HEK293 (cell line): ENCODE measurements around the gene FRS2.

ENCODE experiments used
- CTCF ChIA-PET: fragments of 350-600 bp; formaldehyde crosslinking; extraction: SDS; loops from one replicate; lab custom pipeline; 2021; ENCODE audit warnings: antibody characterized with exemption; lab: Yijun Ruan, JAX
- POLR2A ChIA-PET: fragments of 300-600 bp; formaldehyde crosslinking; extraction: SDS; loops from one replicate; lab custom pipeline; 2020; ENCODE audit warnings: antibody characterized with exemption, inconsistent platforms; lab: Yijun Ruan, JAX
- H3K27ac ChIP-seq: fragments of 200-500 bp; sonication (Bioruptor generic); 2 replicates; pipeline ENCODE4 v1.5.1; 2014; ENCODE audit warnings: low read depth, low read length, control low read depth, inconsistent platforms; ENCODE audit errors: extremely low read depth
- H3K36me3 ChIP-seq, 2 experiments: fragments of 200-500 bp in 1 of 2; sonication (Bioruptor generic) in 1 of 2; 1 replicate in 1 of 2; 2 replicates in 1 of 2; pipeline ENCODE4 v1.5.1; 2014 to 2017; ENCODE audit warnings: inconsistent platforms in 2 of 2, low read length in 2 of 2; ENCODE audit not compliant: control insufficient read depth in 2 of 2, insufficient read depth in 1 of 2
- H3K4me1 ChIP-seq: fragments of 200-500 bp; sonication (Bioruptor generic); 2 replicates; pipeline ENCODE4 v1.5.1; 2014; ENCODE audit warnings: mild to moderate bottlenecking, low read length, inconsistent platforms; ENCODE audit not compliant: control insufficient read depth, insufficient read depth
- H3K4me3 ChIP-seq: 2 replicates; pipeline ENCODE4 v1.5.1; 2011; ENCODE audit warnings: low read depth, mild to moderate bottlenecking, control low read depth, low read length, moderate library complexity
- H3K9me3 ChIP-seq: fragments of 200-500 bp; sonication (Bioruptor generic); 2 replicates; pipeline ENCODE4 v1.5.1; 2014; ENCODE audit warnings: low read depth, low read length, inconsistent platforms; ENCODE audit not compliant: control insufficient read depth, insufficient read depth
- FEZF1 ChIP-seq: fragments of 450-650 bp; formaldehyde crosslinking; IDR thresholded peaks from 2 replicates; pipeline ENCODE4 v1.5.1; 2016; ENCODE audit warnings: missing biosample characterization, missing genetic modification characterization
- GLI4 ChIP-seq: fragments of 450-650 bp; formaldehyde crosslinking; IDR thresholded peaks from 2 replicates; pipeline ENCODE4 v1.5.1; 2016; ENCODE audit warnings: missing biosample characterization, missing genetic modification characterization
- GLIS2 ChIP-seq: fragments of 450-650 bp; formaldehyde crosslinking; IDR thresholded peaks from 2 replicates; pipeline ENCODE4 v1.5.1; 2016; ENCODE audit warnings: missing biosample characterization, missing genetic modification characterization
- PRDM10 ChIP-seq: fragments of 450-650 bp; formaldehyde crosslinking; IDR thresholded peaks from 2 replicates; pipeline ENCODE4 v1.5.1; 2016; ENCODE audit warnings: missing biosample characterization, missing genetic modification characterization
- SCRT1 ChIP-seq: fragments of 450-650 bp; formaldehyde crosslinking; IDR thresholded peaks from 2 replicates; pipeline ENCODE4 v1.5.1; 2016; ENCODE audit warnings: missing biosample characterization, missing genetic modification characterization, borderline replicate concordance
- SP7 ChIP-seq: fragments of 450-650 bp; formaldehyde crosslinking; IDR thresholded peaks from 2 replicates; pipeline ENCODE4 v1.5.1; 2016; ENCODE audit warnings: missing biosample characterization, missing genetic modification characterization
- ZBTB1 ChIP-seq: fragments of 450-650 bp; formaldehyde crosslinking; IDR thresholded peaks from 2 replicates; pipeline ENCODE4 v1.5.1; 2016; ENCODE audit warnings: missing biosample characterization, missing genetic modification characterization
- ZBTB44 ChIP-seq: fragments of 450-650 bp; IDR thresholded peaks from 2 replicates; pipeline ENCODE4 v1.5.1; 2018; ENCODE audit warnings: missing biosample characterization, mild to moderate bottlenecking, missing genetic modification characterization
- ZNF174 ChIP-seq: fragments of 450-650 bp; formaldehyde crosslinking; IDR thresholded peaks from 2 replicates; pipeline ENCODE4 v1.5.0; 2017; ENCODE audit warnings: missing biosample characterization, mild to moderate bottlenecking, missing genetic modification characterization
- ZNF184 ChIP-seq: fragments of 450-650 bp; IDR thresholded peaks from 2 replicates; pipeline ENCODE4 v1.5.1; 2018; ENCODE audit warnings: missing biosample characterization, mild to moderate bottlenecking, missing genetic modification characterization
- ZNF501 ChIP-seq: fragments of 450-650 bp; formaldehyde crosslinking; IDR thresholded peaks from 2 replicates; pipeline ENCODE4 v1.5.1; 2016; ENCODE audit warnings: missing biosample characterization, missing genetic modification characterization
- ZNF514 ChIP-seq: fragments of 450-650 bp; formaldehyde crosslinking; IDR thresholded peaks from 2 replicates; pipeline ENCODE4 v1.5.1; 2016; ENCODE audit warnings: missing biosample characterization, missing genetic modification characterization
- ZNF558 ChIP-seq: fragments of 450-650 bp; formaldehyde crosslinking; IDR thresholded peaks from 2 replicates; pipeline ENCODE4 v1.5.1; 2016; ENCODE audit warnings: missing biosample characterization, missing genetic modification characterization
- ZNF561 ChIP-seq: fragments of 450-650 bp; IDR thresholded peaks from 2 replicates; pipeline ENCODE4 v1.5.1; 2018; ENCODE audit warnings: missing biosample characterization, missing genetic modification characterization, borderline replicate concordance
- ZNF626 ChIP-seq: fragments of 450-650 bp; sonication (Bioruptor Pico); formaldehyde crosslinking; IDR thresholded peaks from 2 replicates; pipeline ENCODE4 v1.5.1; 2018; ENCODE audit warnings: missing biosample characterization, missing genetic modification characterization, inconsistent platforms
- ZNF76 ChIP-seq: fragments of 450-650 bp; formaldehyde crosslinking; IDR thresholded peaks from 2 replicates; pipeline ENCODE4; 2016; ENCODE audit warnings: low read depth, missing biosample characterization, missing genetic modification characterization, borderline replicate concordance
- ZXDB ChIP-seq: fragments of 450-650 bp; formaldehyde crosslinking; IDR thresholded peaks from 2 replicates; pipeline ENCODE4 v1.5.1; 2016; ENCODE audit warnings: missing biosample characterization, missing genetic modification characterization
- TF ChIP-seq, protein P1 (sequence below): fragments of 450-650 bp; formaldehyde crosslinking; IDR thresholded peaks from 2 replicates; pipeline ENCODE4 v1.5.1; 2017; ENCODE audit warnings: missing biosample characterization, mild to moderate bottlenecking, missing genetic modification characterization, moderate library complexity
- TF ChIP-seq, protein P2 (sequence below): fragments of 450-650 bp; formaldehyde crosslinking; IDR thresholded peaks from 2 replicates; pipeline ENCODE4 v1.5.1; 2016; ENCODE audit warnings: missing biosample characterization, missing genetic modification characterization
- TF ChIP-seq, protein P3 (sequence below): fragments of 450-650 bp; formaldehyde crosslinking; IDR thresholded peaks from 2 replicates; pipeline ENCODE4 v1.5.1; 2016; ENCODE audit warnings: missing biosample characterization, missing genetic modification characterization, low read depth
- TF ChIP-seq, protein P4 (sequence below): fragments of 450-650 bp; formaldehyde crosslinking; IDR thresholded peaks from 2 replicates; pipeline ENCODE4 v1.5.1; 2016; ENCODE audit warnings: missing biosample characterization, missing genetic modification characterization

FRS2 gene

GRCh38 chr12:69430942-69431590 lies 39.1 kb upstream of the FRS2 start (continued):
- TF ChIP-seq ZNF514 = no peak
- TF ChIP-seq GLIS2 = no peak
- TF ChIP-seq ZNF558 = no peak
- TF ChIP-seq, protein P1, sequence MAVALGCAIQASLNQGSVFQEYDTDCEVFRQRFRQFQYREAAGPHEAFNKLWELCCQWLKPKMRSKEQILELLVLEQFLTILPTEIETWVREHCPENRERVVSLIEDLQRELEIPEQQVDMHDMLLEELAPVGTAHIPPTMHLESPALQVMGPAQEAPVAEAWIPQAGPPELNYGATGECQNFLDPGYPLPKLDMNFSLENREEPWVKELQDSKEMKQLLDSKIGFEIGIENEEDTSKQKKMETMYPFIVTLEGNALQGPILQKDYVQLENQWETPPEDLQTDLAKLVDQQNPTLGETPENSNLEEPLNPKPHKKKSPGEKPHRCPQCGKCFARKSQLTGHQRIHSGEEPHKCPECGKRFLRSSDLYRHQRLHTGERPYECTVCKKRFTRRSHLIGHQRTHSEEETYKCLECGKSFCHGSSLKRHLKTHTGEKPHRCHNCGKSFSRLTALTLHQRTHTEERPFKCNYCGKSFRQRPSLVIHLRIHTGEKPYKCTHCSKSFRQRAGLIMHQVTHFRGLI = no peak
- no peak for TF ChIP-seq ZNF184 (tag by site-specific recombination)
- no peak for TF ChIP-seq ZNF501
- no peak for TF ChIP-seq PRDM10
- TF ChIP-seq SP7 (tag by site-specific recombination) = no peak
- no peak for TF ChIP-seq ZNF626 (tag by site-specific recombination)
- TF ChIP-seq, protein P2, sequence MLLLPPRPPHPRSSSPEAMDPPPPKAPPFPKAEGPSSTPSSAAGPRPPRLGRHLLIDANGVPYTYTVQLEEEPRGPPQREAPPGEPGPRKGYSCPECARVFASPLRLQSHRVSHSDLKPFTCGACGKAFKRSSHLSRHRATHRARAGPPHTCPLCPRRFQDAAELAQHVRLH (tag by site-specific recombination) = no peak

DNA sequence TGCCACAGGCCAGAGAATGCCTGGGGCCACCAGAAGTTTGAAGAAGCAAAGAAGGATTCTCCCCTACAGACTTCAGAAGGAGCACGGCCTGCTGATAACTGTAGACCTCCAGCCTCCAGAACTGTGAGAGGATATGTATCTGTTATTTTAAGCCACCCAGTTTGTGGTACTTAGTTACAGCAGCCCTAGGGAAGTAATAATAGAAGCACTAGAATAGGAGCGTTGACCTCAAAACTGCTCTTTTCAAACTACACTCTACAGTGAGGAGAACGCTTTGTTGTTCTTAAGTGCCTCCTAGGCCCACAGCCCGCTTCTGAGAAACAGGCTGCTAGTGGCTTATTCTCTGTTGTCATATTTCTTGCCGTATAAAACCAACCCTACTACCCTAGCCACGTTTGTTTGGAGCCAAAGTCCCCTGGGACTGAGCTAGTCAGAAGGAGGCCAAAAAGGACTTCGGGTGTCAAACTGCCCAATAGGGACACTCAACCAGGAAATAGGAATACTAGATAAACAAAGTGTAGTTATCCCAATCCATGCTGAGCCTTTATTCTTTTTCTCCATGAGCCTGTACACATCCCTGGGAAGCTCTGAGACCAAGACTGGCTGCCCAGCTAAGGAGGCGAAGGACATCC lies 38.5 kb upstream of the FRS2 start:
- Histone ChIP-seq H3K9me3 (no peaks in the 10 kb centered on the region), H3K4me3 (no peak overlapping the region), H3K27ac (no peak overlapping the region), H3K4me1 (no peaks in the 10 kb centered on the region), H3K36me3 (no peaks in the 10 kb centered on the region)
- TF ChIP-seq FEZF1 (tag by site-specific recombination) (peak; percentile 40; the same call in 1 of the 2 replicates), SCRT1 (no peak)
- POLR2A ChIA-PET = no interaction called here
- CTCF ChIA-PET = interaction anchor here (1.1 kb wide), 1 partner anchor 140 kb away, joined by 3 read pairs; no protein-coding TSS in a partner anchor

- Histone ChIP-seq H3K4me1 (no peaks in the 10 kb centered on the region), H3K27ac (no peak overlapping the region), H3K4me3 (no peak overlapping the region), H3K9me3 (no peaks in the 10 kb centered on the region), H3K36me3 (no peaks in the 10 kb centered on the region)
- CTCF ChIA-PET = no interaction called here
- POLR2A ChIA-PET = no interaction called here
- TF ChIP-seq ZNF561 (tag by site-specific recombination) = no peak
- TF ChIP-seq ZBTB44 (tag by site-specific recombination) = no peak
- TF ChIP-seq, protein P3, sequence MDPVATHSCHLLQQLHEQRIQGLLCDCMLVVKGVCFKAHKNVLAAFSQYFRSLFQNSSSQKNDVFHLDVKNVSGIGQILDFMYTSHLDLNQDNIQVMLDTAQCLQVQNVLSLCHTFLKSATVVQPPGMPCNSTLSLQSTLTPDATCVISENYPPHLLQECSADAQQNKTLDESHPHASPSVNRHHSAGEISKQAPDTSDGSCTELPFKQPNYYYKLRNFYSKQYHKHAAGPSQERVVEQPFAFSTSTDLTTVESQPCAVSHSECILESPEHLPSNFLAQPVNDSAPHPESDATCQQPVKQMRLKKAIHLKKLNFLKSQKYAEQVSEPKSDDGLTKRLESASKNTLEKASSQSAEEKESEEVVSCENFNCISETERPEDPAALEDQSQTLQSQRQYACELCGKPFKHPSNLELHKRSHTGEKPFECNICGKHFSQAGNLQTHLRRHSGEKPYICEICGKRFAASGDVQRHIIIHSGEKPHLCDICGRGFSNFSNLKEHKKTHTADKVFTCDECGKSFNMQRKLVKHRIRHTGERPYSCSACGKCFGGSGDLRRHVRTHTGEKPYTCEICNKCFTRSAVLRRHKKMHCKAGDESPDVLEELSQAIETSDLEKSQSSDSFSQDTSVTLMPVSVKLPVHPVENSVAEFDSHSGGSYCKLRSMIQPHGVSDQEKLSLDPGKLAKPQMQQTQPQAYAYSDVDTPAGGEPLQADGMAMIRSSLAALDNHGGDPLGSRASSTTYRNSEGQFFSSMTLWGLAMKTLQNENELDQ (tag by site-specific recombination) = no peak
- no peak for TF ChIP-seq ZXDB
- TF ChIP-seq ZNF76 (tag by site-specific recombination) = no peak
- TF ChIP-seq, protein P4, sequence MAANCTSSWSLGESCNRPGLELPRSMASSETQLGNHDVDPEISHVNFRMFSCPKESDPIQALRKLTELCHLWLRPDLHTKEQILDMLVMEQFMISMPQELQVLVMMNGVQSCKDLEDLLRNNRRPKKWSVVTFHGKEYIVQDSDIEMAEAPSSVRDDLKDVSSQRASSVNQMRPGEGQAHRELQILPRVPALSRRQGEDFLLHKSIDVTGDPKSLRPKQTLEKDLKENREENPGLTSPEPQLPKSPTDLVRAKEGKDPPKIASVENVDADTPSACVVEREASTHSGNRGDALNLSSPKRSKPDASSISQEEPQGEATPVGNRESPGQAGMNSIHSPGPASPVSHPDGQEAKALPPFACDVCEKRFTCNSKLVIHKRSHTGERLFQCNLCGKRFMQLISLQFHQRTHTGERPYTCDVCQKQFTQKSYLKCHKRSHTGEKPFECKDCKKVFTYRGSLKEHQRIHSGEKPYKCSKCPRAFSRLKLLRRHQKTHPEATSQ (tag by site-specific recombination) = no peak
- TF ChIP-seq ZBTB1 (tag by site-specific recombination) = no peak
- no peak for TF ChIP-seq ZNF174 (tag by site-specific recombination)
- no peak for TF ChIP-seq GLI4 (tag by site-specific recombination)
These were observed 36.5 kb upstream of the FRS2 start for GRCh38 chr12:69433653-69434052.
